Tibial nerve (tissue), 4 donors: ENCODE results near the gene GRM1.
"Not testable (repeated sequence)": the region's sequence is repeated elsewhere in the genome, so short reads cannot be mapped to it uniquely, and the experiment has no call there.

Experiments used
- CTCF ChIP-seq, 5 experiments: fragments of 200-600 bp in 3 of 5; fragments of 450-650 bp in 2 of 5; sonication (generic) in 3 of 5; IDR thresholded peaks; one replicate each; pipeline ENCODE4 v1.5.1; 2016 to 2019; ENCODE audit warnings: antibody characterized with exemption in 5 of 5, mild to moderate bottlenecking in 3 of 5, moderate library complexity in 2 of 5
- EP300 ChIP-seq, 2 donors: sonication (generic); formaldehyde crosslinking; IDR thresholded peaks; one replicate each; pipeline ENCODE4 v1.6.1; 2017; ENCODE audit warnings: antibody characterized with exemption in 2 of 2, mild to moderate bottlenecking in 1 of 2

- not testable (repeated sequence) for TF ChIP-seq EP300, CTCF (IDR thresholded peaks at IDR 0.05)
Observed at GRCh38 chr6:146271163-146271562, 242.3 kb downstream of the GRM1 start.
